HTR-8/SVneo (cell line): ENCODE results near the gene HS6ST2.
"Not testable (repeated sequence)": the region's sequence is repeated elsewhere in the genome, so short reads cannot be mapped to it uniquely, and the experiment has no call there.

ENCODE experiments used
- DNase-seq: peaks from one replicate; pipeline ENCODE4 v3.0.0; 2011; ENCODE audit warnings: low spot score, mixed read lengths; ENCODE audit not compliant: insufficient read length
- FAIRE-seq: peaks from 2 replicates; lab custom pipeline; 2011; peaks lifted over from hg19 to GRCh38; lab: Jason Lieb, UNC

HS6ST2 gene

DNA sequence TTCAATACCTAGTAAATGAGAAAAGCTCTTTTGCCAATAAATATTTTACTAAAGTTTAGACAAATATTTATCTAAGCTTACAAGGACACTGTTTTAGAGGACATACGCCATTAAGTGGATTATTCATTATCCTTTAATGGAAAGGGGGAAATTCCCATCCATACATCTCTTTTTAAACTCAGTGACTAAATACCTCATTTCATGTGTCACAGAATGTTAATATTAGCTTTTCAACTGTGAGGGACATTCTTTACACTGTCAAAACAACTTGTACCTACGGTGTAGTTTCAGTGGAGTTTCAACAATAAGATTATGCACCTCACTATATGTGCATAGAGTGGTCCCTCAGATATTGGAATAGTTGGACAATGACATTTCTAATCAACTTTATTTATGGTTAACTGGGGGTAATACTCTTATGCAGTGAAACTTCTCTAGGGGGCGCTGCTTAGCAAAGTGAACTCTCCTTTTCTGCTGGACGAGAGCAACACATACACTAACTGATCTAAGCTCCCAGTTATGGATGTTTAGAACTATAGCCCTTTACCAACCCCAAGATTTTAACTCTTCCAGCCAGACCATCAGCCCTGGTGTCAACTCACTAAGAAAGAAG lies 9.7 kb downstream of the HS6ST2 start:
- no peak for FAIRE-seq
- no peak for DNase-seq

DNA sequence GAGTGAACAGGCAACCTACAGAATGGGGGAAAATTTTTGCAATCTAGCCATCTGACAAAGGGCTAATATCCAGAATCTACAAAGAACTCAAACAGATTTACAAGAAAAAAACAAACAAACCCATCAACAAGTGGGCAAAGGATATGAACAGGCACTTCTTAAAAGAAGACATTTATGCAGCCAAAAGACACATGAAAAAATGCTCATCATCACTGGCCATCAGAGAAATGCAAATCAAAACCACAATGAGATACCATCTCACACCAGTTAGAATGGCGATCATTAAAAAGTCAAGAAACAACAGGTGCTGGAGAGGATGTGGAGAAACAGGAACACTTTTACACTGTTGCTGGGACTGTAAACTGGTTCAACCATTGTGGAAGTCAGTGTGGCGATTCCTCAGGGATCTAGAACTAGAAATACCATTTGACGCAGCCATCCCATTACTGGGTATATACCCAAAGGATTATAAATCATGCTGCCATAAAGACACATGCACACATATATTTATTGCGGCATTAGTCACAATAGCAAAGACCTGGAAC lies 13.3 kb downstream of the HS6ST2 start:
- not testable (repeated sequence) for FAIRE-seq, DNase-seq

DNA sequence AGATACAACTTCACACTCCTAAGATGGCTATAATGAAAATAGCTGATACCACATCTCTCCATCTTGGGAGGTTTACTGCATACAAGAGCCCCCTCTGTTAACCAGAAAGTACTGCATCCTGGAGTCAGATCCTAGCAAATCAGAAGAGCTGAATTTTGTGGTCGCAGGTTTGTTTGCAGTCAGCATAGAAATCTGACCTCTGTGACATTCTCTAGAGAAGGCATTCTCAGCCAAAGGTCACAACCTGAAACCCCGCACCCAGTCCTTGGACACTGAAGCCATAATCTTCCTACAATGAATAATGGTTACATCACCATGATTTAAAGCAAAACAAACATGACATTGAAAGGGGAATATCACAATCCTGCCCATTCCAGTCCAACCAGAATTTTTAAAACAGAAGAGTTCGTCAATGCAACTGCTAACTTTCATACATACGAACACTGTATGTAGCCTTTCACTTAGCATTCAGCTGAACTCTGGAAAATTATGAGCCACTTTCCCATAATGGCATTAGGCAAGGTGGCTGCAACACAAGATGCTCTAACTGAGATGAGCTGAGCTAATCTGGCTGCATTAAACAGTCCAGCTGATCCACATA lies 17.6 kb downstream of the HS6ST2 start:
- FAIRE-seq (no peak), DNase-seq (no peak)

DNA sequence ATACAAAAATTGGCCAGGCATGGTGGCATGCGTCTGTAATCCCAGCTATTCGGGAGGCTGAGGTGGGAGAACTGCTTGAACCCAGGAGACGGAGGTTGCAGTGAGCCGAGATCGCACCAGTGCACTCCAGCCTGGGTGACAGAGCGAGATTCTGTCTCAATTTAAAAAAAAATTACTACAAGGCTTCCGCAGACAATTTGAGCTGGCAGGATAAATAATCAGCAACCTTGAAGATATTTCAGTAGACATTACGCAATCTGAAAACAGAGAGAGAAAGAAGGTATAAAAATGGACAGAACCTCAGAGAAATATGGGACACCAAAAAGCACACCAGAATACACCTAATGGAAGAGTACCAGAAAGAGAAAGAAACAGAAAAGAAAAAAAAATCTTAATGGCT lies 25.3 kb downstream of the HS6ST2 start:
- DNase-seq (no peak), FAIRE-seq (no peak)

DNA sequence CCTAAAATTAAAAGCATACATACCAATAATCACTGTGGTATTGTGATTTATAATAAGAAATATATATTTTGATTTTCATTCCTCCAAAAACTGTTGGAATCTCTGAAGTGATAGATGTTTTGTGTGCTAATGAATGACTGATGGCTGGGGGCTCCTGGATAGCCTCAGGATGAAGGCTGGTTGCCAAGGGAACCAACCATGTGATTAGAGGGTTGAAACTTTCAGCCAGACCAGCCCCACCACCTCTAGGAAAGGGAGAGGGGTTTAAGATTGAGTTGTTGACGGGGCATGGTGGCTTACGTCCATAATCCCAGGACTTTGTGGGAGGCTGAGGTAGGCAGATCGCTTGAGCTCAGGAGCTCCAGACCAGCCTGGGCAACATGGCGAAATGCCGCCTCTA lies 34.0 kb downstream of the HS6ST2 start:
- FAIRE-seq, result no peak
- DNase-seq, result no peak

DNA sequence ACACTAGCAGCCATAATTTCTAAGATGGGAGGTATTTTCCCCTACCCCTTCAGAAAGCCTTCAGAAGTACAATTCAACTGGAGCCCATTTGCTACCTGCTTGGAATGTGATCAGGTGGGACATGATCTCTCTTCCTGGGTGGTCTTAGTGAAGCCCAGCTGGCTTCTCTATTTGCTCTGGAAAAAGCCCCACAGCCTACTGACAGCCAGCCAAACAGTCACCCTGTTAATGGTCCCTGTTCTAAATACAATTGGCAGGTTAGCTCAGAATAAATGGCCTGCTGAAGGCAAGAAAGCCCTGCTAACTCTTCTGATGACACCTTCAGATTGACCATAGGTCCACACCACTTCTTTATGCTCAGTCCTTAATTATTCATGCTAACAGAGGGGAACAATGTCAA lies 39.9 kb downstream of the HS6ST2 start:
- DNase-seq (no peak), FAIRE-seq (no peak)

DNA sequence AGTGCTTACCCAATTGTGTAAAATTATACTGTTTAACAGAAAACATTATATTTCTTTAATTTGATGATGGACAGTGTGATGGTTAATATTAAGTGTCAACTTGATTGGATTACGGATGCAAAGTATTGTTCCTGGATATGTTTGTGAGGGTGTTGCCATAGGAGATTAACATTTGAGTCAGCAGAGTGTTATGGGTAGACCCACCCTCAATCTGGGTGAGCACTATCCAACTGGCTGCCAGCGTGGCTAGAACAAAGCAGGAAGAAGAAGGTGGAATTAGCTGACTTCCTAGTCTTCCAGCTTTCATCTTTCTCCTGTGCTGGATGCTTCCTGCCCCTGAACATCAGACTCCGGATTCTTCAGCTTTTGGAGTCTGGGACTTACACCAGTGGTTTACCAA lies 42.1 kb downstream of the HS6ST2 start:
- FAIRE-seq, result no peak
- DNase-seq, result no peak

DNA sequence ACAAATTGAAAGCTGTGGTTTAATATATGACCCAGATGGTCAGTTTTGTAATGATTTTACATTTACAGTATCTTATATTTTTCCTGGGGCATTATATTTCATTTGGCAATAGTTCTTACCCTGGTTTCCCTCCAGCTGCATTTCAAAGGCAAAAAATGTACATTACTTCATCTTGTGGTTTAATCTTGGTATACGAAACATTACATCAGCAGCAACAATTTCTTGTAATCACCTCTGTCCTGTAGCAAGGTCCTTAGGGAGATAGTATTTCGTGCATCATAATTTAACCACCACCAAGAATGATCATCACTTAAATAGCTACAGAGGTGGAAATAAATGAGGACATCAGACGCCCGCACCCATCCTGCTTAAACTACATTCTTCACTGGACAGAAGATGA lies 48.8 kb downstream of the HS6ST2 start:
- FAIRE-seq (no peak), DNase-seq (no peak)

DNA sequence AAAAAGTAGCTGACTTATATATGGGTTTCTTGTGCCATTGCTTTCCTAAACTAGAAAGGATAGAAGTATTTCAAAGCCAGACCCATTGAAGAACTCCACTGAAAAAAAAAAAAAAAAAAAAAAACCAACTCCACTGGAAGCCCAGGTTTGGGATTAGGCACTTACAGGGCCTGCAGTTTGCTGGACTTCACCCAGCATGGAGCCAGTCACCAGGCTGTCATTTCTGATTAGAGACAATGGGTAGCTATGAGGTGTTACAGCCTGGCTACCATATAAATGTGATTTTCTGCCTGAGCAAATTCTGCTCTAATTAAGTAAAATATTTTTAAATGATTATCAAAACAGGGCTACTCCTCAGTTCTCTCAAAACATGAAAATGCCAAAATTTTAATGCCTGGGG lies 49.5 kb downstream of the HS6ST2 start:
- no peak for FAIRE-seq
- no peak for DNase-seq

DNA sequence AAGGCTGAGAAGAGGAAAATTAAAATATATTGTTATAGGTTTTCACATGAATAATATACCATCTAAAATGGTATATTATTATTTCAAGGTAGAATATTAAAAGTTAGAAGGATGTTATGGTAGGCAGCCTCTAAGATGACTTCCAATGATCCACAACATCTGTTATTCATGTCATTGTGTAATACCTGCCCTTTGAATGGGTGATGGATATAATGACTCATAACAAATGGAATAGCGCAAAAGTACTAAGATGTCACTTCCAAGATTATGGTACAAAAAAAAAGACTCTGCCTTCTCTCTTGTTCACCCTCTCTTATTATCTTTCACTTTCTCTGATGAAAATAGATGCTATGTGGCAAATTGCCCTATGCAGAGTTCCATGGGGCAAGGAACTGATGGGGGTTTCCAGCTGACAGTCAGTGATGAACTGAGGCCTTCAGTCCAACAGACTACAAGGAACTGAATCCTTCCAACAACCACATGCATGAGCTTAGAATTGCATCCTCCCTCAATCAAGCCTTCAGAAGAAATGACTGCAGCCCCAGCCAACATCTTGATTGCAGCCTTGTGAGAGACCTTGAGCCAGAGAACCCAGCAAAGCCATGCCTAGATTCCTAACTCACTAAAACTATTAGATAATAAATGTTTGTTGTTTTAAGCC lies 57.7 kb downstream of the HS6ST2 start:
- no peak for FAIRE-seq
- no peak for DNase-seq

DNA sequence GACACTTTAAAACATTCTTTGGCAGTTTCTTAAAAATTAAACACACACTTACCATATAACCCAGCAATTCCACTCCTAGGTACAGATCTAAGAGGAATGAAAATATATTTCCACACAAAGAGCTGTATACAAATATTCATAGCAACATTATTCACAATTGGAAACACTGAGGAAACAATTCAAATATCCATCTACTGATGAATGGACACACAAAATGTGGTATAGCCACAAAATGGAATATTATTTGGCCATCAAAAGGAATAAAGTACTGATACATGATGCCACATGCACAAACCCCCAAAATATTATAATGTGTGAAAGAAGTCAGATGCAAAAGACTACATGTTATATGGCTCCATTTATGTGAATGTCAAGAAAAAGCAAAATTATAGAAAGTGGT lies 70.9 kb downstream of the HS6ST2 start:
- FAIRE-seq, result no peak

DNA sequence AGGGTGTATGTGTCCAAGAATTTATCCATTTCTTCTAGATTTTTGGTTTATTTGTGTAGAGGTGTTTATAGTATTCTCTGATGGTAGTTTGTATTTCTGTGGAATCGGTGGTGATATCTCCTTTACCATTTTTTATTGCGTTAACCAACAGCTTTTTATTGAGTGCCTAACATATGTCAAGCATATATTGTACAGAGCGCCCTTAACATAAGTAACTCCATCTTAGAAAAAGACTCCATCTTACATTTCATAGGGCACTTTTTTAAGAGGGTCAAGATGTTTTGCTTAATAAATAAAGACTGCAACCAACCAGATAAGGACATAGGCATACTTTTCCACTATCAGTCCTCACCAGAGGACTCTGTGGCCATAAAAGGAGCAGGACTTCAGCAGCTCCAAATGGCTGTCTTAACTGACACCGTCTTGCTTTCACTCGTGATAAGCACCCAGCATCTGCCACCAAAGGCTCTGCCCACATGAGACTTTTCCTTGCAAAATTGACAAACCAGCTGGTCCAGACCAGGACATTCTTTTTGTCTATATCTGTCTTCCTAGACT lies 75.0 kb downstream of the HS6ST2 start:
- FAIRE-seq (no peak), DNase-seq (no peak)

More for the DNA sequence above, 70.9 kb downstream of the HS6ST2 start:
- no peak for DNase-seq

DNA sequence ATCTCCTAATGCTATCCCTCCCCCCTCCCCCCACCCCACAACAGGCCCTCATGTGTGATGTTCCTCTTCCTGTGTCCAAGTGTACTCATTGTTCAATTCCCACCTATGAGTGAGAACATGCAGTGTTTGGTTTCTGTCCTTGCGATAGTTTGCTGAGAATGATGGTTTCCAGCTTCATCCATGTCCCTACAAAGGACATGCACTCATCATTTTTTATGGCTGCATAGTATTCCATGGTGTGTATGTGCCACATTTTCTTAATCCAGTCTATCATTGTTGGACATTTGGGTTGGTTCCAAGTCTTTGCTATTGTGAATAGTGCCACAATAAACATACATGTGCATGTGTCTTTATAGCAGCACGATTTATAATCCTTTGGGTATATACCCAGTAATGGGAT lies 77.7 kb downstream of the HS6ST2 start:
- not testable (repeated sequence) for FAIRE-seq

DNA sequence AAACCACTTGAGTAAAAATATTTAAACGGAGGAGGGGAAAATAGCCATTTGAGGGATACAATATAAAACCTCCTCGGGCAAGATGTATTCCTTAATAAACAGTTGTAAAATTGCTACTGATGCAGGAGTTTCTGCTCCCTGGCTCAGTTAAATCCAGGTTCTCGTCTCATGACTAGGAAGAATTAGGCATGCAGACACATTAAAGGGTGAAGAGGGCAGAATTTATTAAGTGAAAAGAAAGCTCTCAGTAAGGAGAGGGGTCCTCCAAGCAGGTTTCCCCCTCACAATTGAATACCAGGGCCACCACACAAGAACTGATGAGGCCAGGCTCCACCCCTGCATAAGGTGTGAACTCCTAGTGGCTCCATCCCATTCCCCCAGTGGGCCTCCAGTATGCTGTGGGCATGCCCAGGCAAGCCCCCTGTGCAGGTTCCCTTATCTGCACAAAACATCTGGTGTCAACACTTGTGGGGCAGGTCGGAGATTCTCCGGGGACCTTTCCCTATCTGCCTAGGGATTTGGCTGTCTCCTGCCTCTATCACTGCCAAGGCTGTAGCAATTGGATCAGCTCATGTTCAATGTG lies 80.4 kb downstream of the HS6ST2 start:
- no peak for FAIRE-seq

More for the DNA sequence above, 77.7 kb downstream of the HS6ST2 start:
- not testable (repeated sequence) for DNase-seq

DNA sequence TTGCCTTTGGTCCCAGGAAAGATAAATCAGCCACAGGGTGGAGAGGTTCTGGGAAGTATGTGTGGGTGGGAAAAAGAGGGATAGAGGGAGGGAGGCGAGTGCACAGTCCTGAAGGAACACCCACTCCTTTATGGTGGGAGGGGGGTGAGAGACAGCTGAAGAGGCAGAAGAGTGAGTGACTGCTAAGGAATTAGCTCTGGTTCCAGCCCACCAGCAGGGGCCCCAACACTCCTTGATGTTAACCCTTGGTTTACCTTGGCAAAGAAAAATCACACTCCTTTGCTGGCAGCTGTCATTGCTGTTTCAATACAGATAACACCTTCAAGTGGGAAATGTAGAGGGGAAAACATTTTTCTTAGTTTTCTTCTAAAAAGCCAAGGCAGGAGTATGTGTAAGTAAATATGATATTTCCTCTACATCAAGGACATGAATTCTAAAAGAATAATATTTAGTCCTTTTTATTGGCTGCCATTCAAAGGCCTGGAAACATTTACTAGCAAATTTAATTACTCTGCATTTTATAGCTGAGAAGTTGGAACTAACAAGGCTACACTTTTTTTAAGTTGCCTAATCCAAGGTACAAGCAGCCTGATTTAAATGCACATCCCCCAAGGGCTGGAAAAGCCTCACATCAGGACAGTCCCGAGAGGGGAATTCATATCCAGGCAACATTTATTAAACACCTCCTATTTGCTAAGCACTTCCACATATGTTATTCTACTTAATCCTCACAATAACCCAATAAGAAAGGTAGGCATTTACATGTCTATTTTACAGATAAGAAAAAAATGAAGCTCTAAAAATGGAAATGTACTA lies 81.7 kb downstream of the HS6ST2 start:
- DNase-seq, result no peak
- no peak for FAIRE-seq

More for the DNA sequence above, 80.4 kb downstream of the HS6ST2 start:
- DNase-seq, result no peak

DNA sequence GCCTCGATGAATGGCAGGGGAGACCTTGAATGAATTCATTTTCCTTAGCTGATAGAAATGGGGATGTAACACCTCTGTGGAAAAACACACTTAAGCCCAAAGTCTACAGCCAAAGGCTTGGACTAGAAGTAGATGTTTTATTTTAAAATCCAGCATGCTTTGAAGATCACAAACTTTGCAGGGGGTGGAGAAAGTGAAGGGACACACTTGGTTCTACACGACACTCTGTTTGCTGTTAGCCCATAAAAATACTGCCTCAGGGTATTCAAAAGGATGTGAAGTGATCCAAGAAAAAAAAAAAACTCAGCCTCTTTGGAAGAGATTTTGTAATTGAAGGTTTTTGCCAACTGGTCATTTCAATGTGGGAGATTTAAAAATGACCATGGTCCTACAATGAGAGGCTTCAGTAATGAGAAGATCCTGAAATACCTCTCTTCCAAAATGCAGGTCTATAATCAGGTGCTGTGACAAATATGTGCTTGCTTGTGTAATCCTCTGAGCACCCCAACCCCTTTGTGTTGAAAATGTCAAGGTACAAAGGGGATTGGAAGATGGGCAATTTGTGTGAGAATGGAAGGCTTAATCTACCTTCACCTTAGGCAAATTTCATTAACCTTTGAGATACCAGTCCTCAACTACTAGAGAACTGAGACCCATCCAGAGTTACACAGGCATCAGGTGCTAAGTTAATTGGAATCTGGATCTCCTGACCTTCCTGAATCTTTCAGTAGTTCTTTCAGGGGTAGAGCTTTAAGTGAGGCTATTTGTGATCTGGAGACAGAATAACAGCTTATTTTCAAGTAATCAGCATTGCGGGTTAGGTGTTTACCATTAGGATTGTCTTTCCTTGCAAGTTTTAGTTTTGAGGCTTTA lies 82.5 kb downstream of the HS6ST2 start:
- FAIRE-seq (no peak), DNase-seq (no peak)

DNA sequence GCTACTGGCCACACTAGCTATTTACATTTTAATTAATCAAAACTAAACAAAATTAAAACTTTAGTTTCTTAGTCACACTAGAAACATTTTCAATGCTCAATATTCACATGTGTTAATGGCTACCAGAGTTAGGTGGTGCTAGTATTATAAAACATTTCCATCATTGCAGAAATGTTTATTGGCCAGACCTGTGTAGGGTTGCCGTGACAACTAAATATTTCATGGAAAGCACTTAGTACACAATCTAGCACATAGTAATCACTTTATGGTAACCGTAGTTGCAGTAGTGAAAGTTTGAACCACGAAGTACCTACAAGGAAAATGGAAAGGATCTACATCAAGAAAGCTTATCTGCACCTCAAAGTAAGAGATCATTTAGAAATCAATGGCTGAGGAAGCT lies 95.9 kb downstream of the HS6ST2 start:
- DNase-seq (no peak), FAIRE-seq (no peak)

DNA sequence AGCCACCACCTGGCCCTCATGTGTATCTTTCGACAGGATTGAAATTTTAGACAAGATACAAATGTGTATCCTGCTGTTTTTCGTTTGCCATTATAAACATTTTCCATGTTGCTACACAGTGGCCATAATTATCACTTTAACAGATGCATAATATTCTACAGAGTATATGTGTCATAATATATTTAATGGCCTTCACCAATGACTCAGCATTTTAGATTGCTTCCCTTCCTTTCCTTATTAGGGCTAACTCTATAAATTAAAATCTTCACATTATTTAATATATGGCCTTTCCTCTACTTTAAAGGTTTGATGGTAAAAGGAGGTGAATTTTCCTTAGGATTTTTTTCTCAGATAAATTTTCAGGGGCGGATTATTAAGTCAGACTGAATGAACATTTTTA lies 97.4 kb downstream of the HS6ST2 start:
- FAIRE-seq (no peak), DNase-seq (no peak)

DNA sequence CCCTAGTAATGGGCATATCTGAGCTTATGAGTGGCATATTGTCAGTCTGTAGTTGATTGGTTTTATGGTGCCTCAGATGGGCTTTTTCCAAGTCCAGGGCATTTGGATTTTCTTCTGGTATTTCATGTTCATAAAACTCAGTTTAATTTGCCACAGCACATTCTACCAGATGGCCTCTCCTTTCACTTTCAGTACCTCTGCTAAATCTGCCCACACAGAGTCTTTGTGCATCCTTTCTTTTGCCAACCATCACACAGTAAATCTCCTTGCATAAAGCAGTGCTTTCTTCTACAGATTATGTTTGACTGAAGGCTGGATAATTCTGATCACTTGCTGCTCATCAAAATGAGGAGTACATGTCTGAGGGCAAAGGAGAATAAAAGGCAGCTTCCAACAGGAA lies 98.2 kb downstream of the HS6ST2 start:
- DNase-seq, result no peak
- FAIRE-seq, result no peak
